ENCODE measurements around the gene ZNF792. TPM values are rescaled to one million over a fixed set of nuclear protein-coding genes. Genes with fewer than 3 reads are reported as not detected.
"Not testable (repeated sequence)": the region's sequence is repeated elsewhere in the genome, so short reads cannot be mapped to it uniquely, and the experiment has no call there.

ZNF792 gene
- total RNA-seq, 1 donor from 2014 or later = 4.9 TPM

GRCh38 chr19:34974646-34975045, 10.6 kb upstream of the ZNF792 start:
- no peak overlapping the region for H3K4me3 Mint-ChIP-seq
- DNase-seq (no peak), ATAC-seq (ENCODE audit: low read depth) (no peak)
- peaks cover 5% of the 10 kb centered on the region for H3K4me1 Mint-ChIP-seq
- no peaks in the 10 kb centered on the region for H3K9me3 Mint-ChIP-seq
- H3K27me3 Mint-ChIP-seq = peaks cover 13% of the 10 kb centered on the region
- POLR2A ChIA-PET = no interaction called here
- intact Hi-C loops (cut with micrococcal nuclease) = no loop called here
- TF ChIP-seq, protein P1, sequence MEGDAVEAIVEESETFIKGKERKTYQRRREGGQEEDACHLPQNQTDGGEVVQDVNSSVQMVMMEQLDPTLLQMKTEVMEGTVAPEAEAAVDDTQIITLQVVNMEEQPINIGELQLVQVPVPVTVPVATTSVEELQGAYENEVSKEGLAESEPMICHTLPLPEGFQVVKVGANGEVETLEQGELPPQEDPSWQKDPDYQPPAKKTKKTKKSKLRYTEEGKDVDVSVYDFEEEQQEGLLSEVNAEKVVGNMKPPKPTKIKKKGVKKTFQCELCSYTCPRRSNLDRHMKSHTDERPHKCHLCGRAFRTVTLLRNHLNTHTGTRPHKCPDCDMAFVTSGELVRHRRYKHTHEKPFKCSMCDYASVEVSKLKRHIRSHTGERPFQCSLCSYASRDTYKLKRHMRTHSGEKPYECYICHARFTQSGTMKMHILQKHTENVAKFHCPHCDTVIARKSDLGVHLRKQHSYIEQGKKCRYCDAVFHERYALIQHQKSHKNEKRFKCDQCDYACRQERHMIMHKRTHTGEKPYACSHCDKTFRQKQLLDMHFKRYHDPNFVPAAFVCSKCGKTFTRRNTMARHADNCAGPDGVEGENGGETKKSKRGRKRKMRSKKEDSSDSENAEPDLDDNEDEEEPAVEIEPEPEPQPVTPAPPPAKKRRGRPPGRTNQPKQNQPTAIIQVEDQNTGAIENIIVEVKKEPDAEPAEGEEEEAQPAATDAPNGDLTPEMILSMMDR (IDR thresholded peaks at IDR 0.05) = no peak
- H3K27ac Mint-ChIP-seq = no peak overlapping the region
- no peaks in the 10 kb centered on the region for H3K36me3 Mint-ChIP-seq (ENCODE audit: low read depth)
- CTCF ChIA-PET = no interaction called here

GRCh38 chr19:34972163-34972705, 8.2 kb upstream of the ZNF792 start:
- TF ChIP-seq, protein P1 (IDR thresholded peaks at IDR 0.05) = no peak
- ChIA-PET CTCF (interaction anchor here (0.9 to 3.8 kb wide), 7 partner anchors 17 to 169 kb away, joined by 3 to 48 read pairs (median 4); no protein-coding TSS in a partner anchor), POLR2A (interaction anchor here (1.2 to 1.9 kb wide), 2 partner anchors 29 to 42 kb away, joined by 4 read pairs; no protein-coding TSS in a partner anchor)
- intact Hi-C loops (cut with micrococcal nuclease) = loop anchor here (2.0 kb wide), 1 partner anchor 73 kb away; no protein-coding TSS in a partner anchor
- ATAC-seq (ENCODE audit: low read depth) (no peak), DNase-seq (no peak)
- Mint-ChIP-seq H3K9me3 (no peaks in the 10 kb centered on the region), H3K27ac (no peak overlapping the region), H3K4me1 (peaks cover 5% of the 10 kb centered on the region), H3K4me3 (no peak overlapping the region), H3K36me3 (ENCODE audit: low read depth) (no peaks in the 10 kb centered on the region), H3K27me3 (peaks cover 9% of the 10 kb centered on the region)

- H3K27ac Mint-ChIP-seq; H3K36me3 Mint-ChIP-seq (ENCODE audit: low read depth); H3K4me3 Mint-ChIP-seq; H3K9me3 Mint-ChIP-seq; H3K27me3 Mint-ChIP-seq; intact Hi-C loops (cut with micrococcal nuclease); POLR2A ChIA-PET; DNase-seq; H3K4me1 Mint-ChIP-seq; ATAC-seq (ENCODE audit: low read depth): not testable (repeated sequence)
- CTCF ChIA-PET = interaction anchor here (3.8 kb wide), 1 partner anchor 43 kb away, joined by 48 read pairs; no protein-coding TSS in a partner anchor
Measured at GRCh38 chr19:34970185-34970780, 6.3 kb upstream of the ZNF792 start.

GRCh38 chr19:34969721-34970120, 5.7 kb upstream of the ZNF792 start:
- intact Hi-C loops (cut with micrococcal nuclease) = no loop called here
- no peaks in the 10 kb centered on the region for H3K36me3 Mint-ChIP-seq (ENCODE audit: low read depth)
- peaks cover 9% of the 10 kb centered on the region for H3K27me3 Mint-ChIP-seq
- ChIA-PET CTCF (no interaction called here), POLR2A (no interaction called here)
- H3K4me1 Mint-ChIP-seq = peaks cover 5% of the 10 kb centered on the region
- H3K27ac Mint-ChIP-seq = no peak overlapping the region
- DNase-seq (no peak), ATAC-seq (ENCODE audit: low read depth) (no peak)
- no peak overlapping the region for H3K4me3 Mint-ChIP-seq
- peaks cover 3% of the 10 kb centered on the region for H3K9me3 Mint-ChIP-seq
- TF ChIP-seq, protein P1 (IDR thresholded peaks at IDR 0.05) = no peak

GRCh38 chr19:34967551-34967950, 3.5 kb upstream of the ZNF792 start:
- ATAC-seq (ENCODE audit: low read depth) (no peak), DNase-seq (no peak)
- Mint-ChIP-seq H3K27me3 (peaks cover 6% of the 10 kb centered on the region), H3K27ac (no peak overlapping the region), H3K4me3 (no peak overlapping the region), H3K36me3 (ENCODE audit: low read depth) (no peaks in the 10 kb centered on the region), H3K4me1 (peaks cover 12% of the 10 kb centered on the region), H3K9me3 (peaks cover 3% of the 10 kb centered on the region)
- POLR2A ChIA-PET = no interaction called here
- TF ChIP-seq, protein P1 (IDR thresholded peaks at IDR 0.05) = no peak
- CTCF ChIA-PET = interaction anchor here (0.7 kb wide), 1 partner anchor 36 kb away, joined by 3 read pairs; no protein-coding TSS in a partner anchor
- intact Hi-C loops (cut with micrococcal nuclease) = no loop called here

DNA sequence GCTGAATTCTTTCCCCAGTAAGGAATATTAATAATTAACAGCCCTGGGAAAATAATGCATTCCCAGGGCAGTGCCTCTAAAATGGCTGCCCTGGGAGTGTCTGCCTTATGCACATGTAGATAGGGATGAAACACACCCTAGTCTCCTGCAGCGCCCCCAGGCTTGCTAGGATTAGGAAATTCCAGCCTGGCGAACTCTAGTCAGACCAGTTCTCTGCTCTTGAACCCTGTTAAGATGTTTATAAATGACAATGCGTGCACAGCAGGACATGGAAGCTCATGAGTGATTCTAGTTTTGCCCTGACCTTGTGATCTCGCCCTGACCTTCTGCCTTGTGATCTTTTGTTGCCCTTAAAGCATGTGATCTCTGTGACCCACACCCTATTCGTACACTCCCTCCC, 1.5 kb upstream of the ZNF792 start:
- intact Hi-C loops (cut with micrococcal nuclease); H3K27ac Mint-ChIP-seq: not testable (repeated sequence)

More for the DNA sequence above, 1.5 kb upstream of the ZNF792 start:
- H3K27me3 Mint-ChIP-seq; POLR2A ChIA-PET; CTCF ChIA-PET; H3K9me3 Mint-ChIP-seq; DNase-seq; ATAC-seq (ENCODE audit: low read depth): not testable (repeated sequence)
- H3K4me3 Mint-ChIP-seq = peak overlapping the region; percentile 47
- peaks cover 27% of the 10 kb centered on the region for H3K4me1 Mint-ChIP-seq
- peaks cover 15% of the 10 kb centered on the region for H3K36me3 Mint-ChIP-seq (ENCODE audit: low read depth)
